Astrocyte of the cerebellum (primary cell): ENCODE measurements around the gene NFKB1.

Experiments used
- DNase-seq: peaks from one replicate; pipeline ENCODE4 v3.0.0-alpha.2; 2011; ENCODE audit warnings: low read depth
- H3K4me3 ChIP-seq: 2 replicates; pipeline ENCODE4 v1.5.1; 2011; ENCODE audit warnings: mild to moderate bottlenecking, low read depth, low read length, moderate library complexity
- in situ Hi-C: cut with HindIII; loops from 2 replicates; pipeline ENCODE4 v1.10.0; 2017; ENCODE audit warnings: low sequenced_read_pairs
- TF ChIP-seq, protein P1 (sequence below): IDR thresholded peaks from 2 replicates; pipeline ENCODE4 v1.5.1; 2012; ENCODE audit warnings: low read length, low read depth, moderate library complexity, mild to moderate bottlenecking; ENCODE audit errors: missing control alignments

Gene NFKB1

DNA sequence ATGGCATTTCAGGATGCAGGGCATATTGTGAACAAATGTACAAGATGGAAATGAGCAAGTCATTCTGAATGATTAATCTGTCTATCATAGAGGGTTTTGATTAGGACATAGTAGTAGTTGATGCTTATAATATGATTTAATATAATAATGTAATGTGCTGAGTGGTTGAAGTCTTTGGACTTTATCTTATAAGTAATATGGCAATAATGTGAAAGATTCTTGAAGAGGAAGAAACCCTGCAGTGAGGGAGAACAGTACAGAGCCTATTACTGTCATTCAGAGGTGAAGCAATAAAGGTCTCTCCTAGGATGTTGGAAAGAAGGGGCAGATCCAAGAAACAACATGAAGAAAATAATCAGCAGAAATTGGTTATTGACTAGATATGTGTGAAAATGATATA, 16.6 kb downstream of the NFKB1 start:
- DNase-seq: no peak
- in situ Hi-C loops: no loop called here

DNA sequence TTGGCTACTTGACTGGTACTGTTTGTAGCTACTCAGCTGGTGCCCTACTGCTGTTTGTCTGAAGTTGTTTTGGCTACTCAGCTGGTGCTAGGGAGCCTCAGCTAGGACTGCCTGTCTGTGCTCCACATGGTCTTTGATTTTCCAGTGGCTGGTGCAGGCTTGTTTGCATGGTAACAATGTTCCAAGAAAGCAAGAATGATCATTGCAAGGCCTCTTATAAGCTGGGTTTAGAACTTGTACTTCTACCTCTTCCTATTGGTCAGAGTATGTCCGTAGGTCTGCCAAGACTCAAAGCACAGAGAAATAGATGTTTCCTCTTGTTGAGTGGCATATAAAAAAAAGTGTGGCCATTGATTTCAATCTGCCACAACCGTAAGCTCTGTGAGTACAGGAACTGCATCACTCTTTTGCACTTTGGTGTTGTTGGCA, 17.6 kb downstream of the NFKB1 start:
- TF ChIP-seq, protein P1, sequence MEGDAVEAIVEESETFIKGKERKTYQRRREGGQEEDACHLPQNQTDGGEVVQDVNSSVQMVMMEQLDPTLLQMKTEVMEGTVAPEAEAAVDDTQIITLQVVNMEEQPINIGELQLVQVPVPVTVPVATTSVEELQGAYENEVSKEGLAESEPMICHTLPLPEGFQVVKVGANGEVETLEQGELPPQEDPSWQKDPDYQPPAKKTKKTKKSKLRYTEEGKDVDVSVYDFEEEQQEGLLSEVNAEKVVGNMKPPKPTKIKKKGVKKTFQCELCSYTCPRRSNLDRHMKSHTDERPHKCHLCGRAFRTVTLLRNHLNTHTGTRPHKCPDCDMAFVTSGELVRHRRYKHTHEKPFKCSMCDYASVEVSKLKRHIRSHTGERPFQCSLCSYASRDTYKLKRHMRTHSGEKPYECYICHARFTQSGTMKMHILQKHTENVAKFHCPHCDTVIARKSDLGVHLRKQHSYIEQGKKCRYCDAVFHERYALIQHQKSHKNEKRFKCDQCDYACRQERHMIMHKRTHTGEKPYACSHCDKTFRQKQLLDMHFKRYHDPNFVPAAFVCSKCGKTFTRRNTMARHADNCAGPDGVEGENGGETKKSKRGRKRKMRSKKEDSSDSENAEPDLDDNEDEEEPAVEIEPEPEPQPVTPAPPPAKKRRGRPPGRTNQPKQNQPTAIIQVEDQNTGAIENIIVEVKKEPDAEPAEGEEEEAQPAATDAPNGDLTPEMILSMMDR: no peak
- in situ Hi-C loops: no loop called here
- no peak for DNase-seq
- H3K4me3 ChIP-seq: no peak overlapping the region

More for the DNA sequence above, 16.6 kb downstream of the NFKB1 start:
- TF ChIP-seq, protein P1: no peak
- no peak overlapping the region for H3K4me3 ChIP-seq

DNA sequence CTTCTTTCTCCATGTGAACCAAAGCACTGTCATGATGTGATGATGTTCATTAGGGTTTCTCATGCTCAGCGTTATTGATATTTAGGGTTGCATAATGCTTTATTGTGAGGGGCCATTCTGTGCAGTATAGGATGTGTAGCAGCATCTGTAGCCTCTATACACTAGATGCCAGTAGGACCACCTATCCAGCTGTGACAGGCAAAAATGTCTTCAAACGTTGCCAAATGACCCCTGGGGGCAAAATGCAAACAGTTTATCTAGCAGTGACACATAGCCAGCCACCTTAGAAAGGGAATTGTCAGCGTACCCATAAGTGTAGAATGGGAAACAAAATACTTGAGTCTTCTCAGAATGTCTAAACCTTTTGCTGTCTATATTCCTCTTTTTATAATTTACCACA, 18.8 kb downstream of the NFKB1 start:
- no peak for DNase-seq
- TF ChIP-seq, protein P1: no peak
- in situ Hi-C loops: no loop called here
- no peak overlapping the region for H3K4me3 ChIP-seq

DNA sequence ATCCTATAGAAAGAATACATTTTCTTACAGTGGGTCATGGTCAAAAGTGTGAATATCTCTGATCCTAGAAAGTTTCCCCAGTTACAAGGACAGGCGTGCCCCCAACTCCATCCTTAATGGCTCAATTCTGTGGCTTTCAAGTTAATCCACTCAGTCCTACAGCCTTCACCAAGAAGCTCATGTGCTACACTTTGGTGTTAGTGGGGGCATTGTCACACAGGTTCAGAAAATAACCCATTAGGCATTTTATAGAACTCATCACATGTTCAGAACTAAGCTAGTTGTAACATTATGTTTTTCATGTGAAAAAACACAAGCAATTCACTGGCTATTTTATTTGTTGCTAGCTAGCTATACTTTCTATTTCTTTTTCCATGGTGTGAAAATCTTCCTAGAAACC, 20.4 kb downstream of the NFKB1 start:
- H3K4me3 ChIP-seq: no peak overlapping the region
- in situ Hi-C loops: no loop called here
- TF ChIP-seq, protein P1: no peak
- DNase-seq: no peak

DNA sequence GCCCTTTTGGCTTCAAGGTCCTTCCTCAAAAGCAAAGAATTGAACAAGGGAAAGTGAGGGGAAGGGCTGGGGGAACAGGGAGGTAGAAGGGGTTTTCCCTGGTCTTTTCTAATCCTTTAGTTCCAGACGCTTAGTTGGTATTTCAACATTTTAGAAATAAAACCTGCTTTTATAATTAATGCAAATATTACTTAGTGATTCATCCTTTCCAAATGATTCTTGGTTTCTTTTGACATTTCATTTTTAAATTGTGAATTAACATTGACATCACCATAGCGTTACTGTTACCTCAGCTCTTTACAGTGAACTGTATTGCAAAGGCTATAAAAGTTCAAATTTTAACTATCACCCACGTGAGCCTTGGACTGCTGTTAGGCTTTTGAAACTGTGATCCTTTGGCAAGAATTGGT, 20.9 kb downstream of the NFKB1 start:
- in situ Hi-C loops: no loop called here
- TF ChIP-seq, protein P1: no peak
- DNase-seq: no peak
- no peak overlapping the region for H3K4me3 ChIP-seq

DNA sequence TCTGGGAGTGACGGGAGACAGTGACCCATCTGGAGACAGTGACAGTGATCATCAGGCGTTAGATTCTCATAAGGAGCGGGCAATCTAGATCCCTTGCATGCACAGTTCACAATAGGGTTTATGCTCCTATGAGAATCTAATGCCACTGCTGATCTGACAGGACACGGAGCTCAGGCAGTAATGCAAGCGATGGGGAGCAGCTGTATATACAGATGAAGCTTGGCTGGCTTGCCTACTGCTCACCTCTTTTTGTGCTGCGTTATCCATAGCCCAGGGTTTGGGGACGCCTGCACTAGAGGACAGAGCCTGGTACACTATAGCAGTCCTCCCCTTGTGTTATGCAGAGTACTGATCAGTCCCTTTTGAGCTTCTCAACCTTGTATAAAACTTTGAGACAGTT, 23.5 kb downstream of the NFKB1 start:
- DNase-seq: no peak
- in situ Hi-C loops: no loop called here
- TF ChIP-seq, protein P1: no peak

DNA sequence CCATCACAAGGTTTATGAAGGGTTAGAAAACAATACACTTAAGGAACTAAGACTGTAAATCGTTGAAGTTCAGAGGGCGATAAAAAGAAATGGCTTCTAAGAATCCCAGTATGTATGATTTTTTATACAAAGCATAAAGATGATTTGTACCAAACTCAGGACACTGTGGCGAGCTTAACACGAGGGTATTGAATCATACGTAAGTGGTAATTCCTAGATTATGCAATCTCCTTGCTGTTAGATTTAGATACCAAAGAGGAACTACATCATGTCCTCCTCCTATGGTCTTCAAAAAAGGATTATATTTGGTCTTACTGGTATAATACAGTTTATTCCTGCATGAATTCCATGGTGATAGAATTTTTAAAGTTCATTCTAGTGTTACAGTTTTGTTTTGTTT, 23.9 kb downstream of the NFKB1 start:
- DNase-seq: no peak
- TF ChIP-seq, protein P1: no peak
- in situ Hi-C loops: no loop called here
- H3K4me3 ChIP-seq: no peak overlapping the region

More for the DNA sequence above, 23.5 kb downstream of the NFKB1 start:
- no peak overlapping the region for H3K4me3 ChIP-seq
